SH-SY5Y (cell line): Measurements from ENCODE around the gene FBXL4.

Experiments used
- GATA2 ChIP-seq: IDR thresholded peaks from 2 replicates; pipeline ENCODE4 v1.6.1; 2011; ENCODE audit warnings: mild to moderate bottlenecking, low read depth, low read length
- GATA3 ChIP-seq: IDR thresholded peaks from 2 replicates; pipeline ENCODE4 v1.6.1; 2011; ENCODE audit warnings: low read depth, mild to moderate bottlenecking, low read length, moderate library complexity

DNA sequence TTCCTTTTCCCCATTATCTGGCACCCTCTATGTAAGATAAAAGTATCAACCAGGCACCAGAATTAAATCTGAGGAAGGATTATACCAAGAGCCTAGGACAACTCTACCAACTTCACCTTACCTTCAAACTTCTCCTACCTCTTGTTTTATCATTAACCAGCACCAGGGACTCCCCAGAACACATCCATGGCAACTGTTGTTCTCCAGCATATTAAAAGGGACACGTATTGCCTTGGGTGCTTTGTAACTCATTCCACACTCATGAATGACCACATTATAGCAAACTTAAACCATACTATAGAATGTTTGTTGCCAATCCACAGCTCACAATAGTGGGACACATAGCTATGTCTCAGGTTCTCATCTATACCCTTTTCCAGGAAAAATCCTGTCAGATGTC lies 11.9 kb upstream of the FBXL4 start:
- TF ChIP-seq GATA2 (no peak), GATA3 (no peak)
